K562 (cell line): Measurements from ENCODE around the gene IGFBP4. TPM values are rescaled to one million over a fixed set of nuclear protein-coding genes. Genes with fewer than 3 reads are reported as not detected.

Source experiments
- ATAC-seq: fragments of 200-7000 bp; cut with Tn5 transposase; 3 replicates; pipeline ENCODE4 v1.9.1; 2020; ENCODE audit warnings: moderate library complexity
- BruUV-seq: library from RNA; stranded (reverse); fragments of 400-500 nt; replicated peaks from 2 replicates; lab custom pipeline; 2021; lab: Mats Ljungman, UMichigan
- CTCF ChIA-PET: fragments of 300-600 bp; formaldehyde crosslinking; extraction: SDS; loops from one replicate; lab custom pipeline; 2021; ENCODE audit warnings: low intra/inter-chr PET ratio; lab: Yijun Ruan, JAX
- POLR2A ChIA-PET: fragments of 300-600, 350-650 bp; sonication (Branson Sonifier 250); formaldehyde crosslinking; extraction: SDS; loops from one replicate; lab custom pipeline; 2021; ENCODE audit warnings: antibody characterized with exemption, inconsistent platforms; lab: Yijun Ruan, JAX
- DNase-seq, 4 experiments: peaks; one replicate each; pipeline versions ENCODE4 v3.0.0 to v3.0.0-alpha.2; 2011 to 2018; ENCODE audit warnings: low spot score in 3 of 4, mixed read lengths in 3 of 4; ENCODE audit errors: extremely low read depth in 1 of 4
- FAIRE-seq: peaks from 2 replicates; lab custom pipeline; 2011; peaks lifted over from hg19 to GRCh38; lab: Jason Lieb, UNC
- H2AFZ ChIP-seq: 2 replicates; pipeline ENCODE4 v1.6.0; 2011; ENCODE audit warnings: low read depth, low read length, control low read depth, inconsistent platforms
- H3K27ac ChIP-seq: fragments of 200-600 bp; 3 replicates; pipeline ENCODE4 v1.8.0; 2011; ENCODE audit warnings: low read depth, mild to moderate bottlenecking, control low read depth, inconsistent platforms, low read length, moderate library complexity, mixed read lengths; ENCODE audit errors: extremely low read depth
- H3K27me3 ChIP-seq, 2 experiments: fragments of 300-600 bp in 1 of 2; 2 replicates in 1 of 2; 3 replicates in 1 of 2; pipeline versions ENCODE4 v1.6.0 to v1.8.0; 2011; ENCODE audit warnings: inconsistent platforms in 2 of 2, low read length in 2 of 2, mild to moderate bottlenecking in 1 of 2, mixed read lengths in 1 of 2, moderate library complexity in 1 of 2; ENCODE audit not compliant: control insufficient read depth in 2 of 2, insufficient read depth in 2 of 2
- H3K36me3 ChIP-seq: fragments of 300-600 bp; 3 replicates; pipeline ENCODE4 v1.8.0; 2011; ENCODE audit warnings: mild to moderate bottlenecking, low read length, inconsistent platforms; ENCODE audit not compliant: control insufficient read depth, insufficient read depth
- H3K4me1 ChIP-seq, 2 experiments: fragments of 200-600 bp in 1 of 2; replicated peaks in 1 of 2; 2 replicates in 1 of 2; 3 replicates in 1 of 2; pipeline versions ENCODE4 v1.5.1 to v1.8.0; 2011; ENCODE audit warnings: inconsistent platforms in 2 of 2, low read length in 2 of 2, mild to moderate bottlenecking in 1 of 2, mixed read lengths in 1 of 2, moderate library complexity in 1 of 2; ENCODE audit not compliant: control insufficient read depth in 2 of 2, insufficient read depth in 2 of 2
- H3K4me2 ChIP-seq: 2 replicates; pipeline ENCODE4 v1.6.1; 2011; ENCODE audit warnings: low read length, control low read depth, inconsistent platforms, mixed read lengths; ENCODE audit not compliant: insufficient read depth
- H3K4me3 ChIP-seq: fragments of 200-600 bp; sonication (generic), shearing (Covaris generic); 2 replicates; pipeline ENCODE4 v1.5.1; 2016; ENCODE audit warnings: control low read depth, inconsistent platforms
- H3K79me2 ChIP-seq: fragments of 200-600 bp; 3 replicates; pipeline ENCODE4 v1.8.0; 2011; ENCODE audit warnings: low read length, inconsistent platforms; ENCODE audit not compliant: control insufficient read depth, insufficient read depth
- H3K9ac ChIP-seq, 2 experiments: 2 replicates each; pipeline versions ENCODE4 v1.6.0 to v1.6.1; 2011; ENCODE audit warnings: low read depth in 2 of 2, low read length in 2 of 2, control low read depth in 1 of 2, inconsistent platforms in 1 of 2, mild to moderate bottlenecking in 1 of 2, mixed read lengths in 1 of 2; ENCODE audit not compliant: insufficient read depth in 1 of 2
- H3K9me1 ChIP-seq: one replicate; pipeline ENCODE4 v1.6.0; 2011; ENCODE audit warnings: inconsistent platforms, mild to moderate bottlenecking, low read length, moderate library complexity; ENCODE audit not compliant: control insufficient read depth, insufficient read depth
- H3K9me3 ChIP-seq: replicated peaks from 2 replicates; pipeline ENCODE4 v1.5.1; 2011; ENCODE audit warnings: low read depth, low read length, inconsistent platforms; ENCODE audit not compliant: control insufficient read depth, insufficient read depth
- H4K20me1 ChIP-seq: replicated peaks from 2 replicates; pipeline ENCODE4 v1.6.1; 2011; ENCODE audit warnings: low read length, inconsistent platforms, mixed read lengths; ENCODE audit not compliant: control insufficient read depth, insufficient read depth
- ASH1L ChIP-seq: fragments of 450-650 bp; IDR thresholded peaks from 2 replicates; pipeline ENCODE4 v1.6.1; 2018; ENCODE audit warnings: borderline replicate concordance, mild to moderate bottlenecking, low read depth; ENCODE audit not compliant: partially characterized antibody
- BCL6 ChIP-seq: fragments of 250-450 bp; sonication (Bioruptor Pico); IDR thresholded peaks from 2 replicates; pipeline ENCODE4 v1.4.0; 2020
- C11orf30 ChIP-seq: fragments of 450-650 bp; IDR thresholded peaks from 2 replicates; pipeline ENCODE4 v1.6.1; 2016; ENCODE audit warnings: low read depth, mild to moderate bottlenecking
- CTBP1 ChIP-seq: fragments of 450-650 bp; IDR thresholded peaks from 2 replicates; pipeline ENCODE4 v1.6.1; 2016; ENCODE audit warnings: borderline replicate concordance
- DLX4 ChIP-seq: fragments of 250-450 bp; sonication (Bioruptor Pico); IDR thresholded peaks from 2 replicates; pipeline ENCODE4 v1.6.1; 2021; ENCODE audit warnings: mild to moderate bottlenecking
- DPF2 ChIP-seq: fragments of 450-650 bp; IDR thresholded peaks from 2 replicates; pipeline ENCODE4 v1.6.1; 2016
- FOSL1 ChIP-seq: fragments of 200-800 bp; sonication (Bioruptor generic); conservative IDR thresholded peaks from 2 replicates; pipeline ENCODE4 v1.6.1; 2016; ENCODE audit warnings: missing genetic modification characterization, missing compliant biosample characterization
- ID3 ChIP-seq, 2 experiments: fragments of 250-450 bp in 1 of 2; fragments of 450-650 bp in 1 of 2; sonication (Bioruptor Pico) in 1 of 2; IDR thresholded peaks; 2 replicates each; pipeline versions ENCODE4 v1.6.1 to v1.8.0; 2016 to 2021; ENCODE audit warnings: mild to moderate bottlenecking in 2 of 2, moderate library complexity in 2 of 2, missing compliant biosample characterization in 1 of 2, missing genetic modification characterization in 1 of 2
- L3MBTL2 ChIP-seq: fragments of 450-650 bp; IDR thresholded peaks from 2 replicates; pipeline ENCODE4 v1.6.1; 2016; ENCODE audit warnings: mild to moderate bottlenecking, moderate library complexity
- LCOR ChIP-seq: sonication (generic); formaldehyde crosslinking; IDR thresholded peaks from 2 replicates; pipeline ENCODE4 v1.8.0; 2022; ENCODE audit warnings: mild to moderate bottlenecking, missing genetic modification reagents
- MITF ChIP-seq: IDR thresholded peaks from 2 replicates; pipeline ENCODE4 v1.6.1; 2014; ENCODE audit warnings: antibody characterized with exemption
- MNT ChIP-seq, 2 experiments: fragments of 450-650 bp; conservative IDR thresholded peaks; 2 replicates each; pipeline ENCODE4 v1.6.1; 2017; ENCODE audit warnings: mild to moderate bottlenecking in 2 of 2, moderate library complexity in 2 of 2
- NFXL1 ChIP-seq: fragments of 450-650 bp; formaldehyde crosslinking; IDR thresholded peaks from 2 replicates; pipeline ENCODE4 v1.4.0; 2021; ENCODE audit warnings: mild to moderate bottlenecking
- NRF1 ChIP-seq, 2 experiments: fragments of 450-650 bp; IDR thresholded peaks in 1 of 2; conservative IDR thresholded peaks in 1 of 2; 2 replicates each; pipeline ENCODE4 v1.6.1; 2014; ENCODE audit warnings: mild to moderate bottlenecking in 2 of 2
- TGIF2 ChIP-seq: sonication (generic); formaldehyde crosslinking; IDR thresholded peaks from 2 replicates; pipeline ENCODE4 v1.8.1; 2022; ENCODE audit warnings: mild to moderate bottlenecking, missing genetic modification reagents, moderate library complexity
- ZFP36 ChIP-seq: fragments of 150-350 bp; IDR thresholded peaks from 2 replicates; pipeline ENCODE4 v1.6.1; 2018; ENCODE audit warnings: low read length, low read depth; ENCODE audit not compliant: partially characterized antibody
- ZKSCAN3 ChIP-seq: fragments of 250-450 bp; sonication (Bioruptor Pico); IDR thresholded peaks from 2 replicates; pipeline ENCODE4 v1.4.0; 2020
- ZNF316 ChIP-seq: fragments of 450-650 bp; IDR thresholded peaks from 2 replicates; pipeline ENCODE4 v1.6.1; 2016
- WGBS: fragments of 100-300 bp; shearing (Covaris generic); methylation state at CpG from one replicate; pipeline ENCODE4 v1.1.6; 2016; ENCODE audit warnings: low coverage, mixed read lengths; ENCODE audit not compliant: insufficient coverage; ENCODE audit errors: missing lambda C conversion rate; 5-methylcytosine and 5-hydroxymethylcytosine counted together
- in situ Hi-C: fragments of 300-500 bp; cut with MboI; formaldehyde crosslinking; loops from 4 replicates; pipeline ENCODE4 v1.15.0; 2018; ENCODE audit warnings: inconsistent platforms, mixed read lengths
- intact Hi-C: fragments of 100-400 bp; cut with micrococcal nuclease; formaldehyde crosslinking; loops from 2 replicates; pipeline ENCODE4 v1.14.2; 2022
- polyA plus RNA-seq, 8 experiments: library from polyadenylated mRNA; depleted of rRNA in 4 of 8; stranded (reverse) in 5 of 8; unstranded in 3 of 8; fragments of >200 nt; fragmentation: Nextera tagmentation in 2 of 8; fragmentation: Illumina TruSeq in 1 of 8; extraction: Ambion mirVana in 2 of 8; extraction: Trizol in 1 of 8; gene quantifications; 2 replicates each; pipeline versions ENCODE4 v1.2.1 to v1.2.3, GENCODE V29; 2011 to 2014; ENCODE audit warnings: inconsistent platforms in 1 of 8, missing spikeins in 1 of 8
- total RNA-seq, 7 experiments: library from RNA; depleted of rRNA in 6 of 7; stranded (reverse); fragments of >200 nt in 6 of 7; fragmentation: Illumina TruSeq in 2 of 7; extraction: Trizol in 2 of 7; gene quantifications; 2 replicates each; pipeline versions ENCODE4 v1.2.1 to v1.2.3, GENCODE V29; 2011 to 2021; ENCODE audit warnings: low replicate concordance in 1 of 7

Gene IGFBP4
- total and polyA plus RNA-seq, 9 of the 15 experiments (the other 6 are each of a cell fraction or from before 2014, with no cell fraction given): 8.8 to 99.8 (median 18.6) TPM

- Histone ChIP-seq H3K27me3 (no peaks in the 10 kb centered on the region), H3K9me3 (no peaks in the 10 kb centered on the region), H3K36me3 (no peaks in the 10 kb centered on the region; the same call in 2 of the 3 replicates), H2AFZ (peak overlapping the region; percentile 89), H4K20me1 (no peaks in the 10 kb centered on the region), H3K4me2 (peak overlapping the region; percentile 84), H3K79me2 (peaks cover 29% of the 10 kb centered on the region), H3K9me1 (no peaks in the 10 kb centered on the region), H3K9ac (peak overlapping the region; percentile 77 to 91), H3K4me1 (peaks cover 29 to 34% of the 10 kb centered on the region in 2 experiments), H3K27ac (peak overlapping the region; percentile 80), H3K4me3 (peak overlapping the region; percentile 44)
- 19% methylated on average over 26 of the region's 29 CpGs for WGBS
- peak; percentile 53 to 71 (median 62) for DNase-seq
- ChIA-PET POLR2A (interaction anchor here (0.6 to 3.2 kb wide), 6 partner anchors 12 to 111 kb away, joined by 3 to 22 read pairs (median 5); partner anchors contain the start of gene TOP2A), CTCF (interaction anchor here (1.1 to 2.8 kb wide), 5 partner anchors 44 to 119 kb away, joined by 4 to 26 read pairs (median 7); no protein-coding TSS in a partner anchor)
- in situ Hi-C loops (no loop called here), intact Hi-C loops (loop anchor here (1.0 to 5.0 kb wide), 3 partner anchors 24 to 85 kb away; no protein-coding TSS in a partner anchor)
- BruUV-seq: TSS peak; percentile 92
- peak; percentile 61 for FAIRE-seq
- peak; percentile 60 for ATAC-seq
- TF ChIP-seq L3MBTL2 (0 out of 2 replicates have a peak, but pooled peaks have one; percentile 8), LCOR (CRISPR knock-in tag) (no peak), FOSL1 (tag) (0 out of 2 replicates have a peak, but pooled peaks have one; percentile 23), ZFP36 (no peak), NFXL1 (CRISPR knock-in tag) (0 out of 2 replicates have a peak, but pooled peaks have one; percentile 19), ID3 (CRISPR knock-in tag; IDR thresholded peaks at IDR 0.05) (no peak), ID3 (tag; IDR thresholded peaks at IDR 0.05) (no peak), ASH1L (no peak), MNT (conservative IDR thresholded peaks at IDR 0.05) (peak in 1 of 2 experiments; percentile 13; a peak in 1 of 4 replicates), MITF (no peak), DPF2 (0 out of 2 replicates have a peak, but pooled peaks have one; percentile 51), TGIF2 (CRISPR knock-in tag) (no peak), DLX4 (no peak), C11orf30 (peak; percentile 79), ZKSCAN3 (CRISPR knock-in tag) (no peak), CTBP1 (peak; percentile 29; the same call in 1 of the 2 replicates), ZNF316 (peak; percentile 84), BCL6 (CRISPR knock-in tag) (no peak), NRF1 (conservative IDR thresholded peaks at IDR 0.05 in 1 of 2, IDR thresholded peaks at IDR 0.05 in 1 of 2) (peak in 1 of 2 experiments; percentile 43; a peak in 2 of 4 replicates)
These were observed 656 bp upstream of the IGFBP4 start for GRCh38 chr17:40442392-40443195.
